Stomach (tissue), 4 donors: ENCODE results near the gene FAM107B.

ENCODE experiments used
- POLR2AphosphoS5 ChIP-seq, 3 donors: sonication (generic); formaldehyde crosslinking; IDR thresholded peaks; one replicate each; pipeline ENCODE4 v1.6.1; 2016; ENCODE audit warnings: antibody characterized with exemption in 3 of 3
- TF ChIP-seq, protein P1 (sequence below), 7 experiments: fragments of 450-650 bp in 4 of 7; fragments of 200-600 bp in 3 of 7; sonication (generic) in 3 of 7; IDR thresholded peaks; one replicate each; pipeline ENCODE4 v1.5.1; 2016 to 2019; ENCODE audit warnings: antibody characterized with exemption in 7 of 7, control low read depth in 2 of 7, mild to moderate bottlenecking in 1 of 7

GRCh38 chr10:14705548-14706230, 69.0 kb downstream of the FAM107B start:
- TF ChIP-seq, protein P1, sequence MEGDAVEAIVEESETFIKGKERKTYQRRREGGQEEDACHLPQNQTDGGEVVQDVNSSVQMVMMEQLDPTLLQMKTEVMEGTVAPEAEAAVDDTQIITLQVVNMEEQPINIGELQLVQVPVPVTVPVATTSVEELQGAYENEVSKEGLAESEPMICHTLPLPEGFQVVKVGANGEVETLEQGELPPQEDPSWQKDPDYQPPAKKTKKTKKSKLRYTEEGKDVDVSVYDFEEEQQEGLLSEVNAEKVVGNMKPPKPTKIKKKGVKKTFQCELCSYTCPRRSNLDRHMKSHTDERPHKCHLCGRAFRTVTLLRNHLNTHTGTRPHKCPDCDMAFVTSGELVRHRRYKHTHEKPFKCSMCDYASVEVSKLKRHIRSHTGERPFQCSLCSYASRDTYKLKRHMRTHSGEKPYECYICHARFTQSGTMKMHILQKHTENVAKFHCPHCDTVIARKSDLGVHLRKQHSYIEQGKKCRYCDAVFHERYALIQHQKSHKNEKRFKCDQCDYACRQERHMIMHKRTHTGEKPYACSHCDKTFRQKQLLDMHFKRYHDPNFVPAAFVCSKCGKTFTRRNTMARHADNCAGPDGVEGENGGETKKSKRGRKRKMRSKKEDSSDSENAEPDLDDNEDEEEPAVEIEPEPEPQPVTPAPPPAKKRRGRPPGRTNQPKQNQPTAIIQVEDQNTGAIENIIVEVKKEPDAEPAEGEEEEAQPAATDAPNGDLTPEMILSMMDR (IDR thresholded peaks at IDR 0.05): no peak
- no peak for TF ChIP-seq POLR2AphosphoS5 (IDR thresholded peaks at IDR 0.05)
